ENCODE data around the gene POLR1C.

POLR1C gene

DNA sequence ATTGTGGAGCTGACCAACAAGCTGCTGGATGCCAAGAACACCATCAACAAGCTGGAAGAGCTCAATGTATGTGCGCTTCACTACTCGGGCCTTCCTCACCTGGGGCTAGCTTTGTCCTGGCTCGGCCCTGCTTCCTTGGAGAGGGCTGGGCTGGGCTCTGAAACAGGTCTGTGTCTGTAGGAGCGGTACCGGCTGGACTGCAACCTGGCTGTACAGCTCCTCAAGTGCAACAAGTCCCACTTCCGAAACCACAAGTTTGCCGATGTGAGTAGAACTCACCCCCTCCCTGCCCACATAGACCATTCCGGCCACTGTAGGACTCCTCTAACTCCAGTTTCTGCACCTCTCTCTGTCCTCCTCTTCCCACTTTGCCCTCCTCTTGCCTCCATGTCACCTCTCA, 13.4 kb upstream of the POLR1C start:
- Histone ChIP-seq H3K27me3 (replicated peaks; ENCODE audit: control insufficient read depth, insufficient read depth, low read length) (no peaks in the 10 kb centered on the region), H3K9ac (ENCODE audit: low read length) (no peak overlapping the region), H3K4me1 (ENCODE audit: control insufficient read depth, insufficient read depth, low read length) (peaks cover 3% of the 10 kb centered on the region), H3K36me3 (ENCODE audit: control insufficient read depth, insufficient read depth, low read length, severe bottlenecking) (peaks cover 72% of the 10 kb centered on the region), H3K9me3 (ENCODE audit: control insufficient read depth, low read length) (no peaks in the 10 kb centered on the region), H3K4me3 (ENCODE audit: low read length) (no peak overlapping the region)
- no peak for DNase-seq (ENCODE audit: low read depth)

DNA sequence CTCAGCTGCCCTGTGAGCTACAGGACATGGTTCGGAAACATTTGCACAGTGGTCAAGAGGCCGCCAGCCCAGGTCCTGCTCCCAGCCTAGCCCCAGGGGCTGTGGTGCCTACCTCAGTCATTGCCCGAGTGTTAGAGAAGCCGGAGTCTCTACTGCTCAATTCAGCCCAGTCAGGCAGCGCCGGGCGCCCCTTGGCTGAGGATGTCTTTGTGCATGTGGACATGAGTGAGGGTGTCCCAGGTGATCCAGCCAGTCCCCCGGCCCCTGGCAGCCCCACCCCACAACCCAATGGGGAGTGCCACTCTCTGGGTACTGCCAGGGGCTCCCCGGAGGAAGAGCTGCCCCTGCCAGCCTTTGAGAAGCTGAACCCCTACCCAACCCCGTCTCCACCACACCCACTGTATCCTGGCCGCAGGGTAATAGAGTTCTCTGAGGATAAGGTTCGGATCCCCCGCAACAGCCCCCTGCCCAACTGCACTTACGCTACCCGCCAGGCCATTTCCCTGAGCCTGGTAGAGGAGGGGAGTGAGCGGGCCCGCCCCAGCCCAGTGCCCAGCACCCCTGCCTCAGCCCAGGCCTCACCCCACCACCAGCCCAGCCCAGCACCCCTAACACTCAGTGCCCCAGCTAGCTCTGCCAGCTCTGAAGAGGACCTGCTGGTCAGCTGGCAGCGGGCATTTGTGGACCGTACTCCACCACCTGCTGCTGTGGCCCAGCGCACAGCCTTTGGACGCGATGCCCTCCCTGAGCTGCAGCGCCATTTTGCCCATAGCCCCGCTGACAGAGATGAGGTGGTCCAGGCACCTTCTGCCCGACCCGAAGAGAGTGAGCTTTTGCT, 11.9 kb upstream of the POLR1C start:
- H3K36me3 ChIP-seq (ENCODE audit: control insufficient read depth, insufficient read depth, low read length, severe bottlenecking), result peaks cover 56% of the 10 kb centered on the region
- no peak for DNase-seq (ENCODE audit: low read depth)
- no peak overlapping the region for H3K4me3 ChIP-seq (ENCODE audit: low read length)

DNA sequence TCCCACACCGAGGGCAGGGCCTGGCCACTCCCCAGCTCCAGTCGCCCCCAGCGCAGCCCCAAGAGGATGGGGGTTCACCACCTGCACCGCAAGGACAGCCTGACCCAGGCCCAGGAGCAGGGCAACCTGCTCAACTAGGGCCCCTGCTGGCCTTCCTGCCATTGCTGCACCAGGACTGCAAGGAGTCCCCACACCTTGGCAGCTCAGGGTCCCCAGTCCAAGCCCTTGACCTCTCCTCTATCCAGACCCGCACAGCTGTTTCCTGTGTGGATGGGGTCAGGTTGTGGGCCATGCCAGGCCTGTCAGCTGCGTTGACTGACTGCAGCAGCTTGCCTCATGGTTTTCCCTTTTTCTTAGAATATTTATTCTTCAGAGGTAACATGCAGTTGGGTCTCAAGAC, 11.2 kb upstream of the POLR1C start:
- no peak for DNase-seq (ENCODE audit: low read depth)
- no peaks in the 10 kb centered on the region for H3K27me3 ChIP-seq (replicated peaks; ENCODE audit: control insufficient read depth, insufficient read depth, low read length)
- no peak overlapping the region for H3K4me3 ChIP-seq (ENCODE audit: low read length)
- H3K9ac ChIP-seq (ENCODE audit: low read length), result no peak overlapping the region
- H3K9me3 ChIP-seq (ENCODE audit: control insufficient read depth, low read length), result no peaks in the 10 kb centered on the region
- H3K4me1 ChIP-seq (ENCODE audit: control insufficient read depth, insufficient read depth, low read length), result peaks cover 8% of the 10 kb centered on the region
- peaks cover 49% of the 10 kb centered on the region for H3K36me3 ChIP-seq (ENCODE audit: control insufficient read depth, insufficient read depth, low read length, severe bottlenecking)

More for the DNA sequence above, 11.9 kb upstream of the POLR1C start:
- Histone ChIP-seq H3K4me1 (ENCODE audit: control insufficient read depth, insufficient read depth, low read length) (peaks cover 8% of the 10 kb centered on the region), H3K27me3 (replicated peaks; ENCODE audit: control insufficient read depth, insufficient read depth, low read length) (no peaks in the 10 kb centered on the region), H3K9me3 (ENCODE audit: control insufficient read depth, low read length) (no peaks in the 10 kb centered on the region), H3K9ac (ENCODE audit: low read length) (no peak overlapping the region)

DNA sequence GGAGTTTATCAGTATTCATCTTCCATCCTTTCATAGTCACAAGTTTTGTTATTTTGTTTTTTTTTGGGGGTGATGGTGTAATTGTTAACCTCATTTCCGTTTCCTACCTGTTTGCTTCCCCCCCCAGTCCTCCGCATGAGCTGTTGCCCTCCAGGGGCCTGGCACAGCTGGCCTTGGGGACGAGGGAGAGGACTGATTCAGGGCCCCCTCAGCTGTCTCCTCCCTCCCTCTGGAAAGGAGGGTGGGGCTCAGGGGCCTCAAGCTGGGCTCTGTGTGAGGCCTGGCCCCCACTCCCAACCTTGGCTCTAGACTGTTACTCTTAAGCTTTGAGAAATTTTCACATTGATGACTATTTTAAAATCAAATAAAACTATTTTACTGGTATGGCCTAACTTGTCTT, 10.7 kb upstream of the POLR1C start:
- no peaks in the 10 kb centered on the region for H3K27me3 ChIP-seq (replicated peaks; ENCODE audit: control insufficient read depth, insufficient read depth, low read length)
- H3K9me3 ChIP-seq (ENCODE audit: control insufficient read depth, low read length), result no peaks in the 10 kb centered on the region
- H3K4me3 ChIP-seq (ENCODE audit: low read length), result no peak overlapping the region
- DNase-seq (ENCODE audit: low read depth), result no peak
- peaks cover 8% of the 10 kb centered on the region for H3K4me1 ChIP-seq (ENCODE audit: control insufficient read depth, insufficient read depth, low read length)
- H3K36me3 ChIP-seq (ENCODE audit: control insufficient read depth, insufficient read depth, low read length, severe bottlenecking), result peaks cover 48% of the 10 kb centered on the region
- H3K9ac ChIP-seq (ENCODE audit: low read length), result no peak overlapping the region

DNA sequence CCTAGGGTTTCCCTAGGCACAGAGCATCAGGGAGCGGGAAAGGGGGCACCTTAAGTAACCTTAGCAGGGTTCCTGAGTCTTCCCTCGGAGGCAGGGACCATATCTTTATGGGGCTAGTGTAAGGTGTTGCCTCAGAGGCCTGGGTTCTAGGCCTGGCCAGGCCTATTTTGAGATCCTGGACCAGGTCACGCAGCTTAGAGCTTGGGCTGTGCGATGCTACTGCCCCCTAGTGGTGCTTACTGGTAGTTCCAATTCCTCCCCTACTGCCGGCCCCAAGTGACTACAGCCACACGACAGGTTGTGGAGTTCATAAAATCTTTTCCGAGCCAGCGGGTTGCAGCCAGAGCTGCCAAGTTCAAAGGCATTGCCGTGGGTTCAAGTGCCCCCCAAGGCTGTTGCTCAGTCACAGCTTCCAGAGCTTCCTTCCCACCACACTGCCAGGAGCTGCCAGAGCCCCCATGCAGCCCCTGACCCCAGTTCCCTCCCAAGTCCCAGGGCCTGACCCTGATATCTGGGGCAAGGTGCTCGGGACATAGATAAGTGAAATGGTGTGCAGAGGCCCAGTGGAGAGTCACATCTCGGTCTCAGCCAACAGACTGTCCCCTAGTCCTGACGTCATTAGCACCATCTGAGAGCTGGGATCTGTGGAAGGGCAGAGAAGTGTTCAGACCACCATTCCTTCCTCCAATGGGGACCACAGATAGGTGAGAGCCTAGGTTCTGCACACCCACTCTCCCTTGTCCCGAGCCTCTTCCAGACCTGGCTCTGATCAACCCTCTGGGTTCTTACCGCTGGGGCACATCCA, 10.0 kb upstream of the POLR1C start:
- Histone ChIP-seq H3K9me3 (ENCODE audit: control insufficient read depth, low read length) (no peaks in the 10 kb centered on the region), H3K36me3 (ENCODE audit: control insufficient read depth, insufficient read depth, low read length, severe bottlenecking) (peaks cover 48% of the 10 kb centered on the region), H3K4me1 (ENCODE audit: control insufficient read depth, insufficient read depth, low read length) (peaks cover 8% of the 10 kb centered on the region), H3K27me3 (replicated peaks; ENCODE audit: control insufficient read depth, insufficient read depth, low read length) (no peaks in the 10 kb centered on the region), H3K9ac (ENCODE audit: low read length) (peak overlapping the region; percentile 27), H3K4me3 (ENCODE audit: low read length) (no peak overlapping the region)
- DNase-seq (ENCODE audit: low read depth), result peak; percentile 90

- DNase-seq (ENCODE audit: low read depth), result no peak
- Histone ChIP-seq H3K4me3 (ENCODE audit: low read length) (no peak overlapping the region), H3K36me3 (ENCODE audit: control insufficient read depth, insufficient read depth, low read length, severe bottlenecking) (peaks cover 48% of the 10 kb centered on the region)
Measured at GRCh38 chr6:43508481-43509141, 8.3 kb upstream of the POLR1C start.

DNA sequence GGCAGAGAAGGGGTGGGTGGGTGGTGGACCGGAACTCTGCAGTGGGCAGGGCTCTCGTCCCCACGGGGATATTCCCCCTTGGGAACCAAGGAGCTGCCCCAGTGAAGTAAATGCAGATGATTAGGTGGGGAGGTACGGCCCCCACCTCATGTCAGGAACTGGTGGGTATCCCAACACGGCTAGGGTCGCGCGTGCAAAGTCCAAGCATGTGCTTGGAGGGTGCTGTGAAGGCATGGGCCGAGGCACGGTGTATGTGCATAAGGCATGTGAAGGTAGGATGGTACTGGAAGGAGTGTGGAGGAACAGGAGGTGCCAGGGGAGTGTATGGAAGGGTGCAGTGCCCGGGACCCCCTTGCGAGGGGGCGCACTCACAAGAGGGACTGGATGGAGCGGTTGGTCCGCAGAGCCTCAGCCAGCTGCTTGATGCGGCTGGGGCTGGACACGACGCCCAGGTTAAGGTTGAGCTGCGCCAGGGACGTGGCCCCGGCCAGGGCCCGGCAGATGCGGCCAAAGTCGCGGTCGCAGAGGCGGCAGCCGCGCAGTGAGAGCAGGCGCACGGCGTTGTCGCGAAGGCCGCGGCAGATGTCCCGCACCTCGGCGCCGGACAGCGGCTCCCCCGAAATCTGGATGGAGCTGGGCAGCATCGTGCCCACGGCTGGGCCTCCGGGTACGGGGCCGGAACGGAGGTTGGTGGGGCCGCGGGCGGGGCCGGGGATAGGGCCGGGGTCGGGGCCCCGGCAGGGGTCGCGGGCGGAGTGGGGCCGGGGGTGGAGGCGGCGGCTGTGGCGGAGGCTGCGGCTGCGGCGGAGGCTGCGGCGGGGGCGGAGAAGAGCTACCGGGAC, 7.5 kb upstream of the POLR1C start:
- peak overlapping the region; percentile 59 for H3K9ac ChIP-seq (ENCODE audit: low read length)
- peaks cover 50% of the 10 kb centered on the region for H3K36me3 ChIP-seq (ENCODE audit: control insufficient read depth, insufficient read depth, low read length, severe bottlenecking)
- no peak for DNase-seq (ENCODE audit: low read depth)
- no peaks in the 10 kb centered on the region for H3K9me3 ChIP-seq (ENCODE audit: control insufficient read depth, low read length)
- H3K4me3 ChIP-seq (ENCODE audit: low read length), result peak overlapping the region; percentile 69
- H3K4me1 ChIP-seq (ENCODE audit: control insufficient read depth, insufficient read depth, low read length), result peaks cover 8% of the 10 kb centered on the region
- H3K27me3 ChIP-seq (replicated peaks; ENCODE audit: control insufficient read depth, insufficient read depth, low read length), result no peaks in the 10 kb centered on the region

More at GRCh38 chr6:43508481-43509141, 8.3 kb upstream of the POLR1C start:
- no peak overlapping the region for H3K9ac ChIP-seq (ENCODE audit: low read length)
- H3K27me3 ChIP-seq (replicated peaks; ENCODE audit: control insufficient read depth, insufficient read depth, low read length), result no peaks in the 10 kb centered on the region
- no peaks in the 10 kb centered on the region for H3K9me3 ChIP-seq (ENCODE audit: control insufficient read depth, low read length)
- peaks cover 8% of the 10 kb centered on the region for H3K4me1 ChIP-seq (ENCODE audit: control insufficient read depth, insufficient read depth, low read length)

DNA sequence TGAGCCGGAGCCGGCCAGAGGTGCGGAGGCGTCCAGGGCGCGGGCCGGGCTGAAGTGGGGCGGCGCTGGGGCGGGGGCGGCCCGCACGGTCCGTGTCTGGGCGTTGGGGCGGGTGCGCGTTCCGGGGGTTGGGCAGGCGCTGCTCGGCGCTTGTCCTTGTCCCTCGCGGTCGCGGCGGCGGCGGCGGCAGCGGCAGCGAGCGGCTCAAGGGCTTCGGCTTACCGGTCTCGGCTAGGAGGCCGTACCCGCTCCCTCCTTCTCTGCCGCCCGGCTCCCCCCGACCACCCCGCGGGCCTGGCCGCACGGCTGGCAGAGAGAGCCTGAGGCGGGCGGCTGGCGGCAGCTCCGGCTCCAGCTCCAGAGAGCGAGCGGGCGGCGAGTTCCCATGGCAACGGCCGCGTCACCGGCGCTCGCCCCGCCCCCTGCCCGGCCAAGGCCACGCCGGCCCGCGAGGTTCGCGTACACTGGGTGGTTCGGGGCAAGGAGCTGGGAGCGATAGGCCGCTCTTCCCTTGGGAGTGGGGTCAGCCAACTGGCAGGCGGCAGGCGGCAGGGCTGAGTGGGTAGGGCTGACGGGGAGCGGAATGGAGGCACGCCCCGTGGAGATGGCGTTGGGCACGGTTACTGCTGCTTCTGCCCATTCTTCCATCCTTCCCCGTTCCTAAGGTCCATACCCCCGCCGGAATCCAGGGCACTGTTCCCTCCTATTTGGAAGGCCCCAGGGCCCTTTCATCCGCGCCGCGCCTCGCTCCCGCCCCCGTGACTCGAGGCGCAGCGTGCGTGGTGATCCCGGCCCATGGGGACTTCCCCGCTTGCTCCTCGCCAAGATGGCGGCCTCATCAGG, 6.7 kb upstream of the POLR1C start, which contains the start of gene LRRC73:
TSS of gene LRRC73 (minus strand) at position 363 of the 843 bp plus-strand sequence. CDS start 561 bp downstream, outside the sequence.
- H3K36me3 ChIP-seq (ENCODE audit: control insufficient read depth, insufficient read depth, low read length, severe bottlenecking), result peaks cover 47% of the 10 kb centered on the region
- no peaks in the 10 kb centered on the region for H3K27me3 ChIP-seq (replicated peaks; ENCODE audit: control insufficient read depth, insufficient read depth, low read length)
- H3K4me3 ChIP-seq (ENCODE audit: low read length), result peak within 1 kb of the TSS; percentile 69
- H3K4me1 ChIP-seq (ENCODE audit: control insufficient read depth, insufficient read depth, low read length), result peaks cover 9% of the 10 kb centered on the region
- peak within 1 kb of the TSS; percentile 59 for H3K9ac ChIP-seq (ENCODE audit: low read length)
- no peaks in the 10 kb centered on the region for H3K9me3 ChIP-seq (ENCODE audit: control insufficient read depth, low read length)
- DNase-seq (ENCODE audit: low read depth), result peak; percentile 94

DNA sequence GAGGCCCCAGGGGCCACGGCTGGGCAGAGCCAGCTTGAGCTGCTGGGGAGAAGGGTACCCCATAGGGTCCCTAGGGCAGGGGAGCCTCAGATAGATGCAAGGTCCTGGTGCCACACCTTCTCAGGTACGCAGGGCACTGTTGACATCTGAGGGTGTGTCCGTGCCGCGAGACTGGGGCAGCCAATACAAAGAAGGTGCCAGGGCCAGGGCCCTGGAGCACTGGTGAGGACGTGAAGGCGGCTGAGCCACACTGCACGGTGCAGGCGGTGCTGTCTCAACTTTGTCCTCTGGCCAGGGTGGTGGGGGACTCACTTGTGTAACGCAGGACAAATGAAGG, 6.1 kb upstream of the POLR1C start:
- peaks cover 45% of the 10 kb centered on the region for H3K36me3 ChIP-seq (ENCODE audit: control insufficient read depth, insufficient read depth, low read length, severe bottlenecking)
- H3K4me3 ChIP-seq (ENCODE audit: low read length), result peak overlapping the region; percentile 69
- no peak for DNase-seq (ENCODE audit: low read depth)
- H3K4me1 ChIP-seq (ENCODE audit: control insufficient read depth, insufficient read depth, low read length), result peaks cover 15% of the 10 kb centered on the region
- no peaks in the 10 kb centered on the region for H3K9me3 ChIP-seq (ENCODE audit: control insufficient read depth, low read length)
- peak overlapping the region; percentile 42 for H3K9ac ChIP-seq (ENCODE audit: low read length)
- no peaks in the 10 kb centered on the region for H3K27me3 ChIP-seq (replicated peaks; ENCODE audit: control insufficient read depth, insufficient read depth, low read length)

DNA sequence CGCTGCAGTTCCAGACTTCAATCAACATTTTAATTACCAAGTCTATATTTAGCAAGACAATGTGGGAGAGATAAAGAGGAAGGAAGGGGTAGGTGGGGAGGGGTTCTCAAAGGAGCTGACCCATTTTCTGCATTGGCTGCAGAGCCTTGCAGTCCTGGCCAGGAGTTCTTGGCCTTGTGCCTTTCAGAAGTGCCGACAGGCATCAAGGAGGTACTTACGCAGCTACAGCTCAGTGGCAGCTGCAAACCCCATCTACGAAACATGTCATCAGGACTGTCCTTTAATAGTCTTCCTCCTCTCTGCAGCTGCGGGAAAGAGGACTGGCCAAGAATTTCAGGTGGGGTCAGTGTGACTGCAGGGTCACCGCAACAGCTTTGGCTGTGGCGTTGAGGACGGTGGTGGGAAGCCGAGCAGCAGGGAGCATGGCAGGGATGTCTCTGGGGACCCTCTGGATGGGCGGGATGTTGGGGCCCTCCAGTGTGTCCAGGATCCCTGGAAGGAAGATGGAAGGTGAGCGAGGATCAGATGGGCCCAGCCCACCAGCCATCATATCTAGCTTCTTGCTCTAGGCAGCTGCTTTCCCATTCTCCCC, 5.0 kb upstream of the POLR1C start:
- Histone ChIP-seq H3K9me3 (ENCODE audit: control insufficient read depth, low read length) (no peaks in the 10 kb centered on the region), H3K4me3 (ENCODE audit: low read length) (no peak overlapping the region), H3K4me1 (ENCODE audit: control insufficient read depth, insufficient read depth, low read length) (peaks cover 17% of the 10 kb centered on the region), H3K36me3 (ENCODE audit: control insufficient read depth, insufficient read depth, low read length, severe bottlenecking) (peaks cover 43% of the 10 kb centered on the region), H3K9ac (ENCODE audit: low read length) (no peak overlapping the region), H3K27me3 (replicated peaks; ENCODE audit: control insufficient read depth, insufficient read depth, low read length) (no peaks in the 10 kb centered on the region)
- no peak for DNase-seq (ENCODE audit: low read depth)
